OCI-LY7 (cell line): ENCODE results near the gene DPM3.

Source experiments
- CTCF ChIP-seq: fragments of 200-600 bp; sonication (generic); conservative IDR thresholded peaks from 2 replicates; pipeline ENCODE4 v1.5.1; 2014; ENCODE audit warnings: mild to moderate bottlenecking, antibody characterized with exemption, low read length, moderate library complexity, mixed read lengths
- EZH2phosphoT487 ChIP-seq: fragments of 200-600 bp; sonication (generic); IDR thresholded peaks from 2 replicates; pipeline ENCODE4 v1.6.1; 2018; ENCODE audit warnings: low read depth, borderline replicate concordance, mild to moderate bottlenecking, mixed run types, antibody characterized with exemption, low read length, moderate library complexity, mixed read lengths

- TF ChIP-seq CTCF: no peak
- TF ChIP-seq EZH2phosphoT487: no peak
Observed at GRCh38 chr1:155127967-155128754, 12.2 kb downstream of the DPM3 start.
